A549 (cell line): ENCODE data around the gene WSCD1. TPM values are rescaled to one million over a fixed set of nuclear protein-coding genes. Genes with fewer than 3 reads are reported as not detected.

Source experiments
- ATAC-seq, 2 experiments: fragments of 200-7000 bp in 1 of 2; fragments of >200 bp in 1 of 2; cut with Nextera tagmentation in 1 of 2; cut with Tn5 transposase in 1 of 2; 3 replicates each; pipeline versions ENCODE4 v1.8.0 to v1.9.1; 2018 to 2020; ENCODE audit warnings: mild to moderate bottlenecking in 1 of 2, moderate library complexity in 1 of 2
- CTCF ChIA-PET: fragments of 300-600 bp; sonication (Branson Sonifier 250); formaldehyde crosslinking; extraction: SDS; loops from one replicate; lab custom pipeline; 2021; ENCODE audit warnings: antibody characterized with exemption, inconsistent platforms; lab: Yijun Ruan, JAX
- POLR2A ChIA-PET: fragments of 350-600 bp; formaldehyde crosslinking; extraction: SDS; loops from one replicate; lab custom pipeline; 2021; ENCODE audit warnings: antibody characterized with exemption, inconsistent platforms; lab: Yijun Ruan, JAX
- DNase-seq, 2 experiments: peaks; one replicate each; pipeline versions ENCODE4 v3.0.0 to v3.0.0-alpha.2; 2011 to 2016; ENCODE audit warnings: low read depth in 1 of 2, low spot score in 1 of 2
- FAIRE-seq: peaks from 2 replicates; lab custom pipeline; 2011; peaks lifted over from hg19 to GRCh38; lab: Jason Lieb, UNC
- H3K27ac ChIP-seq, 2 experiments: fragments of >200 bp; sonication (Bioruptor Twin); formaldehyde crosslinking; 3 replicates each; pipeline ENCODE4 v1.5.1; 2016 to 2017
- H3K4me1 ChIP-seq: fragments of >200 bp; sonication (Bioruptor Twin); formaldehyde crosslinking; 3 replicates; pipeline ENCODE4 v1.6.1; 2016
- H3K4me2 ChIP-seq: fragments of >200 bp; sonication (Bioruptor Twin); formaldehyde crosslinking; 3 replicates; pipeline ENCODE4 v1.6.1; 2016
- H3K4me3 ChIP-seq: fragments of >200 bp; sonication (Bioruptor Twin); formaldehyde crosslinking; 3 replicates; pipeline ENCODE4 v1.5.1; 2016
- H3K9me3 ChIP-seq: fragments of >200 bp; sonication (Bioruptor Twin); formaldehyde crosslinking; 3 replicates; pipeline ENCODE4 v1.6.1; 2016
- CBX8 ChIP-seq: fragments of 200-600 bp; sonication (generic); IDR thresholded peaks from 2 replicates; pipeline ENCODE4 v1.6.1; 2016
- ESRRA ChIP-seq: fragments of 150-350 bp; IDR thresholded peaks from 2 replicates; pipeline ENCODE4 v1.6.1; 2014; ENCODE audit warnings: mild to moderate bottlenecking, low read length, borderline replicate concordance
- FOSL2 ChIP-seq, 2 experiments: fragments of 450-650 bp in 1 of 2; fragments of >200 bp in 1 of 2; sonication (Bioruptor Twin) in 1 of 2; formaldehyde crosslinking; IDR thresholded peaks; 2 replicates each; pipeline versions ENCODE4 v1.5.0 to v1.6.1; 2016 to 2020; ENCODE audit warnings: mild to moderate bottlenecking in 1 of 2, moderate library complexity in 1 of 2
- HDAC2 ChIP-seq: fragments of 200-600 bp; sonication (generic); IDR thresholded peaks from 2 replicates; pipeline ENCODE4 v1.6.1; 2016
- HOXB13 ChIP-seq: fragments of 250-450 bp; sonication (Bioruptor Pico); IDR thresholded peaks from 2 replicates; pipeline ENCODE4 v1.5.0; 2020; ENCODE audit warnings: low read depth, mild to moderate bottlenecking, moderate library complexity
- HOXB5 ChIP-seq: fragments of 250-450 bp; sonication (Bioruptor Pico); IDR thresholded peaks from 2 replicates; pipeline ENCODE4 v1.5.0; 2020; ENCODE audit warnings: mild to moderate bottlenecking, moderate library complexity
- JUN ChIP-seq, 2 experiments: fragments of >200 bp; sonication (Bioruptor Twin); formaldehyde crosslinking; IDR thresholded peaks; 2 replicates in 1 of 2; 3 replicates in 1 of 2; pipeline ENCODE4 v1.6.1; 2016 to 2017
- RARB ChIP-seq: fragments of 250-450 bp; sonication (Bioruptor Pico); IDR thresholded peaks from 2 replicates; pipeline ENCODE4 v1.8.0; 2021; ENCODE audit warnings: mild to moderate bottlenecking, moderate library complexity
- TFCP2L1 ChIP-seq: fragments of 250-450 bp; sonication (Bioruptor Pico); IDR thresholded peaks from 2 replicates; pipeline ENCODE4 v1.5.0; 2021; ENCODE audit warnings: mild to moderate bottlenecking
- WGBS: methylation state at CpG from one replicate; pipeline ENCODE4 v1.1.6; 2017; ENCODE audit errors: missing lambda C conversion rate; 5-methylcytosine and 5-hydroxymethylcytosine counted together
- polyA plus RNA-seq, 4 experiments: library from polyadenylated mRNA; depleted of rRNA in 3 of 4; stranded (reverse); fragments of >200 nt; fragmentation: RNase III in 1 of 4; extraction: RNeasy Plus Mini Kit Qiagen cat#74134 plus additional on column Dnase treatment in 1 of 4; gene quantifications; 2 replicates in 3 of 4; 3 replicates in 1 of 4; pipeline ENCODE4 v1.2.3, GENCODE V29; 2011 to 2017
- TF ChIP-seq, protein P1 (sequence below): fragments of 250-450 bp; sonication (Bioruptor Pico); IDR thresholded peaks from 2 replicates; pipeline ENCODE4 v1.5.0; 2020; ENCODE audit warnings: low read depth, mild to moderate bottlenecking, moderate library complexity
- TF ChIP-seq, protein P2 (sequence below): IDR thresholded peaks from 2 replicates; pipeline ENCODE4 v1.6.1; 2012
- TF ChIP-seq, protein P3 (sequence below): fragments of 250-450 bp; sonication (Bioruptor Pico); IDR thresholded peaks from 2 replicates; pipeline ENCODE4 v1.5.0; 2021; ENCODE audit warnings: mild to moderate bottlenecking, moderate library complexity, borderline replicate concordance
- TF ChIP-seq, protein P4 (sequence below): IDR thresholded peaks from 2 replicates; pipeline ENCODE4 v1.6.1; 2012

WSCD1 gene
- polyA plus RNA-seq, 2 of the 4 experiments (the other 2 are of a cell fraction) = 1.6 TPM

DNA sequence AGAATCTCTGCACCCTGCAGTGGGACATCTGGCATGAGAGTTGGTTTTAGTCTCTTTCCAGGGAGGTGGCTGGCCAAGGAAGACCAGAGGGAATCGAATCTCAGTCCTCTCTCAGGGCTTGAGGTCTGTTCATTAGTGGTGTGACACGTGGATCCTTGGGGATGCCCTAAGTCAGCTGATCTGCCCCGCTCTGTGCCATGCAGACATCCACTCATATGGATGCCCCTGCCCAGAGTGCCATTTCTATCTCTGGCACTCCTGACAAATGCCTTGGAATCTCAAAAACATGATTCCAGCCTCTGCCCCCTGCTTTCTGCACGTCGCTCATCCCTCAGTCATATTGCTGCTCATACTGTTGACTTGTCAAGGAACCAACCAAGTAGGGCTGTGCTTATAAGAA lies 38.8 kb downstream of the WSCD1 start:
- no peak for ATAC-seq
- CTCF ChIA-PET = interaction anchor here (1.2 kb wide), 1 partner anchor 40 kb away, joined by 4 read pairs; no protein-coding TSS in a partner anchor
- no peak for TF ChIP-seq TFCP2L1 (CRISPR knock-in tag)
- TF ChIP-seq, protein P1, sequence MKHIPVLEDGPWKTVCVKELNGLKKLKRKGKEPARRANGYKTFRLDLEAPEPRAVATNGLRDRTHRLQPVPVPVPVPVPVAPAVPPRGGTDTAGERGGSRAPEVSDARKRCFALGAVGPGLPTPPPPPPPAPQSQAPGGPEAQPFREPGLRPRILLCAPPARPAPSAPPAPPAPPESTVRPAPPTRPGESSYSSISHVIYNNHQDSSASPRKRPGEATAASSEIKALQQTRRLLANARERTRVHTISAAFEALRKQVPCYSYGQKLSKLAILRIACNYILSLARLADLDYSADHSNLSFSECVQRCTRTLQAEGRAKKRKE (CRISPR knock-in tag) = no peak
- TF ChIP-seq ESRRA = no peak
- TF ChIP-seq HOXB5 = no peak
- TF ChIP-seq, protein P2, sequence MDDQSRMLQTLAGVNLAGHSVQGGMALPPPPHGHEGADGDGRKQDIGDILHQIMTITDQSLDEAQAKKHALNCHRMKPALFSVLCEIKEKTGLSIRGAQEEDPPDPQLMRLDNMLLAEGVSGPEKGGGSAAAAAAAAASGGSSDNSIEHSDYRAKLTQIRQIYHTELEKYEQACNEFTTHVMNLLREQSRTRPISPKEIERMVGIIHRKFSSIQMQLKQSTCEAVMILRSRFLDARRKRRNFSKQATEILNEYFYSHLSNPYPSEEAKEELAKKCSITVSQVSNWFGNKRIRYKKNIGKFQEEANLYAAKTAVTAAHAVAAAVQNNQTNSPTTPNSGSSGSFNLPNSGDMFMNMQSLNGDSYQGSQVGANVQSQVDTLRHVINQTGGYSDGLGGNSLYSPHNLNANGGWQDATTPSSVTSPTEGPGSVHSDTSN = no peak
- TF ChIP-seq CBX8 = no peak
- peaks cover 4% of the 10 kb centered on the region; the same call in 1 of the 3 replicates for H3K4me1 ChIP-seq
- DNase-seq = no peak
- H3K9me3 ChIP-seq = 0 out of 3 replicates have a peak, but pooled peaks cover 3% of the 10 kb centered on the region
- no peak for FAIRE-seq
- no peak overlapping the region for H3K27ac ChIP-seq
- H3K4me3 ChIP-seq = no peak overlapping the region
- no peak overlapping the region for H3K4me2 ChIP-seq
- POLR2A ChIA-PET = no interaction called here
- 47% methylated on average over 5 of the region's 5 CpGs for WGBS

DNA sequence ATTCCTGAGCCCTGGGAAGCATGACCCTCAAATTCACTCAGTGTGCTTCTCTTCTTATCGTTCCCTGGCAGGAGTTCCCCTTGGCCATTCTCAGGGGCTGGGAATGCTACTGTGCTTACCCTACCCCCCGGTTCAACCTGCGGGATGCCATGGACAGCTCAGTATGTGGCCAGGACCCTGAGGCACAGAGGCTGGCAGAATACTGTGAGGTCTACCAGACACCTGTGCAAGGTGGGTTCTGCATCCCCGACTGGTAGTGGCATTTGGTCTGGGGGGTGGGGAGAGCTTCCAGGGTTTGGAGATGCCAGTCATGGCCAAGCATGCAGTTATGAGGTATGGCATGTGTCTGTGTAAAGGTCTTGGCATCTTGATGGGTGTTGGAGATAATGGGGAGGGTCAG lies 39.4 kb downstream of the WSCD1 start:
- no peak for ATAC-seq
- H3K9me3 ChIP-seq = 0 out of 3 replicates have a peak, but pooled peaks cover 3% of the 10 kb centered on the region
- no peak overlapping the region for H3K4me2 ChIP-seq
- FAIRE-seq = no peak
- ChIA-PET CTCF (interaction anchor here (0.6 to 1.8 kb wide), 2 partner anchors 41 to 275 kb away, joined by 3 to 5 read pairs; no protein-coding TSS in a partner anchor), POLR2A (no interaction called here)
- H3K4me3 ChIP-seq = no peak overlapping the region
- DNase-seq = no peak
- TF ChIP-seq RARB (CRISPR knock-in tag) = no peak
- peaks cover 4% of the 10 kb centered on the region; the same call in 1 of the 3 replicates for H3K4me1 ChIP-seq
- WGBS = 59% methylated on average over 4 of the region's 4 CpGs
- H3K27ac ChIP-seq = no peak overlapping the region

- no peak for FAIRE-seq
- Histone ChIP-seq H3K27ac (no peak overlapping the region), H3K9me3 (0 out of 3 replicates have a peak, but pooled peaks cover 3% of the 10 kb centered on the region), H3K4me2 (no peak overlapping the region)
- 38% methylated on average over 4 of the region's 4 CpGs for WGBS
- CTCF ChIA-PET = interaction anchor here (0.6 to 1.8 kb wide), 4 partner anchors 41 to 275 kb away, joined by 3 to 5 read pairs (median 3); no protein-coding TSS in a partner anchor
- ATAC-seq = no peak
- TF ChIP-seq, protein P3, sequence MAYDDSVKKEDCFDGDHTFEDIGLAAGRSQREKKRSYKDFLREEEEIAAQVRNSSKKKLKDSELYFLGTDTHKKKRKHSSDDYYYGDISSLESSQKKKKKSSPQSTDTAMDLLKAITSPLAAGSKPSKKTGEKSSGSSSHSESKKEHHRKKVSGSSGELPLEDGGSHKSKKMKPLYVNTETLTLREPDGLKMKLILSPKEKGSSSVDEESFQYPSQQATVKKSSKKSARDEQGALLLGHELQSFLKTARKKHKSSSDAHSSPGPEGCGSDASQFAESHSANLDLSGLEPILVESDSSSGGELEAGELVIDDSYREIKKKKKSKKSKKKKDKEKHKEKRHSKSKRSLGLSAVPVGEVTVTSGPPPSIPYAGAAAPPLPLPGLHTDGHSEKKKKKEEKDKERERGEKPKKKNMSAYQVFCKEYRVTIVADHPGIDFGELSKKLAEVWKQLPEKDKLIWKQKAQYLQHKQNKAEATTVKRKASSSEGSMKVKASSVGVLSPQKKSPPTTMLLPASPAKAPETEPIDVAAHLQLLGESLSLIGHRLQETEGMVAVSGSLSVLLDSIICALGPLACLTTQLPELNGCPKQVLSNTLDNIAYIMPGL = no peak
- TF ChIP-seq, protein P4, sequence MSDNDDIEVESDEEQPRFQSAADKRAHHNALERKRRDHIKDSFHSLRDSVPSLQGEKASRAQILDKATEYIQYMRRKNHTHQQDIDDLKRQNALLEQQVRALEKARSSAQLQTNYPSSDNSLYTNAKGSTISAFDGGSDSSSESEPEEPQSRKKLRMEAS = no peak
- TF ChIP-seq HOXB13 (CRISPR knock-in tag) = no peak
- TF ChIP-seq HDAC2 = no peak
- TF ChIP-seq, all 56 proteins: peak for 0
- H3K4me3 ChIP-seq = no peak overlapping the region
- POLR2A ChIA-PET = no interaction called here
- H3K4me1 ChIP-seq = peaks cover 4% of the 10 kb centered on the region; the same call in 1 of the 3 replicates
- no peak for DNase-seq
Measured at GRCh38 chr17:6110088-6110487, 39.9 kb downstream of the WSCD1 start.

DNA sequence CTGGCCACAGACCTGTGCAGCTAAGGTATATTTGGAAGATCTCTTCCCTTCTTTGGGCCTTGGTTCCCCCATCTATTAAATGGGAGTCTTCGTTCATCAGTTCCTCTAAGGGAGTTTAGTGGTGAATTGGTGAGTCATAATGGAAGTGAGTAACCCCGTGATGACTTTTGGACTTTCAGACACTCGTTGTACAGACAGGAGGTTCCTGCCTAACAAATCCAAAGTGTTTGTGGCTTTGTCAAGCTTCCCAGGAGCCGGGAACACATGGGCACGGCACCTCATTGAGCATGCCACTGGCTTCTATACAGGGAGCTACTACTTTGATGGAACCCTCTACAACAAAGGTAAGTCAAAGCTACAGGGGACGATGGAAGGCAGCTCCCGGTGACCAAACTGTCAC lies 40.4 kb downstream of the WSCD1 start:
- WGBS = 32% methylated on average over 7 of the region's 7 CpGs
- POLR2A ChIA-PET = no interaction called here
- H3K9me3 ChIP-seq = 0 out of 3 replicates have a peak, but pooled peaks cover 3% of the 10 kb centered on the region
- TF ChIP-seq FOSL2 (IDR thresholded peaks at IDR 0.05) (no peak), FOSL2 (CRISPR knock-in tag; IDR thresholded peaks at IDR 0.05) (peak; percentile 41; the same call in 1 of the 2 replicates), JUN (IDR thresholded peaks at IDR 0.05) (no peak)
- no peak for FAIRE-seq
- no peak overlapping the region for H3K4me2 ChIP-seq
- H3K4me3 ChIP-seq = no peak overlapping the region
- peak in 1 of 2 experiments; percentile 21 for DNase-seq
- H3K27ac ChIP-seq = no peak overlapping the region
- H3K4me1 ChIP-seq = peaks cover 4% of the 10 kb centered on the region; the same call in 1 of the 3 replicates
- CTCF ChIA-PET = interaction anchor here (0.5 to 1.8 kb wide), 4 partner anchors 42 to 179 kb away, joined by 3 to 5 read pairs (median 4); no protein-coding TSS in a partner anchor
- ATAC-seq = no peak; a peak in 2 of 6 replicates
